ENCODE data around the gene ANO1.

The ANO1 gene

DNA sequence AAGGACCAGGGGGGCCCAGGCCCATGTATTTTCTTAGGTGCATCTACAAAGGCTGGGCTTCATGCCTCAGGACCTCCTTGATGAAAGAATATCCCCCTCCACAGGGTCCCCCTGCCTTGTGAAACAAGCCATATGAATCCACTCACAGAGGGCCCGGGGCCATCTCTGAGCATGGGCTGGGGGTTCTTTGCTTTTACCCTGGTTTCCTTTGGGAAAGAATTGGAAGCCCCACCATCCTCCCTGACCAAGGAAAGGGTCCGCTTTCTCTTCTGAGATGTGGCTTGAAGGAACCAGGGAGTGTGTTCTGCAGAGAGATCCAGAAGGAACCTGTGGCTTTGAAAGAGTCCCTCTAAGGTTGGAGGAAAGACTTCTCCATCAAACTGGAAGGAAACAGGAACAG, 9.2 kb upstream of the ANO1 start:
- in situ Hi-C loops (cut with MboI; ENCODE audit: low pct_unique_long_range_greater_than_20kb, low sequenced_read_pairs), result no loop called here
- DNase-seq, result no peak

DNA sequence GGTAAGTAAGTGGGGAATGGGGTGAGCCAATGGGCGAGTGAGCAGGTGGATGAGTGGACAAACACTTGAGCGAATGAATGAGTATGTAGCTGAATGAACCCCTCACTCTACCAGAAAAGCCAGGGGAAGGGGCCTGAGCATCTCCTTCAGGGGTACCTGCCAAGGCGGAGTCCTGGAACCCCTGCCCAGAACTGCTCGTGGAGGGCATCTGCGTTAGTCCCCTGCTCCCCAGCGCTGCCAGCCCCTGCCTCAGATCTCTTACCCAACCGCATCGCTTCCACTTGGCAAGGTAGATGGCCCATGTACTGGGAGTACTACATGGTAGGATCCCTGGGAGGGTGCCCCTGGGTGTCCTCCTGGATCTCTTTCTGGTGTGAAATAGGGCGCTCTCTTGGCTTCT, 7.4 kb upstream of the ANO1 start:
- in situ Hi-C loops (cut with MboI; ENCODE audit: low pct_unique_long_range_greater_than_20kb, low sequenced_read_pairs), result no loop called here
- DNase-seq, result no peak

DNA sequence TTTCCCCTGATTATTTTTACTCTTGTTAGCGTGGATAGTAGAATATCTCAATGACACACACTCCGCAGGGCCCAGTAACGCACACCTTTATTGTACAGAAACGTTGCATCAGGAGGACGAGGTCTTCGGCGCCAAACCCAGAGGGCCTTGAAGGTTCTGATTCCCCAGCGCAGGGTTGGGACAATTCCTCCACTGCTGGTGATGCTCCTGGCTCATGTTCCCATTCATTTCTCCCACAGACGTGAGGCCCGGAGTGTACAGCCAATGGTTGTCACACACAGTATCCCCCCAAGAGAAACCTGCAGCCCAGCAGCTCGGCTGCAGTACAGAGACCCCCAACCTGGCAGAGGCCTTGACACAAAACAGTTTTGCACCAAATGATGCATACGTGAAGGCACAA, 6.1 kb upstream of the ANO1 start:
- in situ Hi-C loops (cut with MboI; ENCODE audit: low pct_unique_long_range_greater_than_20kb, low sequenced_read_pairs), result no loop called here

DNA sequence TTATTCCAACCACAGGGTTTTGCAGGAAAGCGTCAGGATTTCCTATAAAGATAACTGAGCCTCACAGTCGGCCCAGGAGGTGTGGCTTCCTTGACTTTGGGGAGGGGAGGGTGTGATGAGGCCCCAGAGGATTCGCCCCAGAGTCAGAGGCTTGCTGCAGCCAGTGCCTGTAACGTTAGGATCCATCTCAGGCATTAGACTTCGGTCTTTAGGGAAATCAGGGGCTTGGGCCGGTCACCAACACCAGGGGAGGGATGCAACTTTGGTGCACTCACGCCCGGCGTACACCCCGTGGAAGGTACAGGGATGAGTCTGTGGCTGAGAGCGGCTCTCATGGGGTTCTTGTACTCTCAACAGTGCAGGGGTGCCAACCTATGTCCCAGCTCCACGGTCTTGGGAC, 5.7 kb upstream of the ANO1 start:
- in situ Hi-C loops (cut with MboI; ENCODE audit: low pct_unique_long_range_greater_than_20kb, low sequenced_read_pairs), result no loop called here
- DNase-seq, result no peak

More for the DNA sequence above, 6.1 kb upstream of the ANO1 start:
- no peak for DNase-seq

DNA sequence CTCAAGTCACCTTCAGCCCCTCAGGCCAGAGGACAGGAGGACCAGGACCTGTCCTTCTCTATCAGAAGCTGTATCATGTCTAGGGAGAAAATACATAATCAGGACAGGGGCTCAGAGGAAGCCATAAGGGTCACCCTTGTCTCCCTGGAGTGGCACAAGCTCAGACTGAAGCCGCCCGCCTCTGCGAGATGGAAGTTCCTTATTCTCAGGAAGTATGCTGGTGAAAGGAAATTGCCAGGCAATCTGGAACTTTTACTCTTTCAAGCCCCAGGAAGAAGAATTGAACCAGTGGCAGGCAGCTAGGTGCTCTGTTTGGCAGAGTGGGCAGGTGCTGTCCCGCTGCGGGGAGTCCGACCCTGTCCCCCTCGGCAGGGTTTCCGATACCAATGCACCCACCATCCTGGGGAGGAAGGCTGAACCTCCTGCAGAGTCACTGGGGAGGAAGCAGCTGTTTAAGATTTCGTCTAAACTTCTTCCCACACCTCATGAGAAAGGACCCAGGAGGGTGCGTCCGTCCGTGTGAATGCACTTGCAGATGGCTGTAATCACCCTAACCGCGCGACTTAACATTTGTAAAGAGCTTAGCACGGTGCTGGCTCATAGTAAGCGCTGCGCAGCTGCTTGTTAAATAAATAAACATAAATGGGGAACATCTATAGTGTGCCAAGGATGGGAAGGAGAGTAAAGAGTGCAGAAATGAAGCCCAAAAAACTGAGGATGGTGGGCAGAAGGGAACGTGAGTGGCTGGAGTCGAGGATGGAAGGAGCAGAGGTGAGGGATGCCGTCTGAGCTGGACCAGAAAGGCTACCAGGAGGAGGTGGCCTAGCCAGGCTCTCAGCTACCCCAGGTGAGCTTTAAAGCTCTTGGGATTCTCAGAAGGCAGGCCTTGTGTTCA, 5.0 kb upstream of the ANO1 start:
- DNase-seq, result no peak
- in situ Hi-C loops (cut with MboI; ENCODE audit: low pct_unique_long_range_greater_than_20kb, low sequenced_read_pairs), result no loop called here

DNA sequence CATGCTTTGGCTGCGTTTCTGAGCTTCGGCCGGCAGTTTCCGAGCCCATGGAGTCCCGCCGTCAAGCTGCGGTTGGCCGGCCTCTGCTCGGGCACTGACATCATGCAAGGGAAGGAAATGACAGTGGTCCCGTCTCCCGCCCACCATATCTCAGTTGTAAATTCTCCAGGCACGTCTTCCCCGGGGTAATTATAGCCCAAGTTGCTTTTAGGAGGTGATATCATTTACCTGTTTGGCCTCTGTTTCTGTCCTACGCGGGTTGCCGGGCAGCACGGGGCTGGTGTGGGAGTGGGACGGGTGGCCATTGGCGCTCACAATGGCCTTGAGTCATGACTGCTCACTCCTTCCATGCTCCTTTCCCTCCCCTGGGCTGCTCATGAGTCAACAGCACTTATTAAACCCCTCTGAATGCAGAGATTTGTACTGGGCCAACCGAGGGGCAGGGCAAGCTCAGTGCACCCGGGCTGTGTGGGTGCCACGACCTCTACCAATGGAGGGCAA, 4.2 kb upstream of the ANO1 start:
- in situ Hi-C loops (cut with MboI; ENCODE audit: low pct_unique_long_range_greater_than_20kb, low sequenced_read_pairs), result no loop called here
- DNase-seq, result no peak

DNA sequence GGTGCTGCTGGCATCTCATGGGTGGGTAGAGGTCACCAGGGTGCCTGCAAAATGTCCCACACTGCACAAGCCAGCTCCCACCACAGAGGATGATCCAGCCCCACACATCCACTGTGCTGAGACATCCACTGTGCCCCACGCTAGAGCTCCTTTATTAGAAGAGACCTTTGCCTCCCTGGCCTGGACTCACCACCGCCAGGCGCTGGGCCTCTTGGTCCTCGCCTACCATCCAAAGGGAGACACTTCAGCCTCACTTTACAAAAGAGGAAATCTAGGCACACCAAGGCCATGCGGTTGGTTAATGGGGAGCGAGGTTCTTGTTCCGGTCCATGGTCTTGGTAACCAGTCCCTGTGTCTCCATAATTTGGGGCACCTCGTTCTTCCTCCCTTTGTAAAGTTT, 3.4 kb upstream of the ANO1 start:
- no peak for DNase-seq
- in situ Hi-C loops (cut with MboI; ENCODE audit: low pct_unique_long_range_greater_than_20kb, low sequenced_read_pairs), result no loop called here

DNA sequence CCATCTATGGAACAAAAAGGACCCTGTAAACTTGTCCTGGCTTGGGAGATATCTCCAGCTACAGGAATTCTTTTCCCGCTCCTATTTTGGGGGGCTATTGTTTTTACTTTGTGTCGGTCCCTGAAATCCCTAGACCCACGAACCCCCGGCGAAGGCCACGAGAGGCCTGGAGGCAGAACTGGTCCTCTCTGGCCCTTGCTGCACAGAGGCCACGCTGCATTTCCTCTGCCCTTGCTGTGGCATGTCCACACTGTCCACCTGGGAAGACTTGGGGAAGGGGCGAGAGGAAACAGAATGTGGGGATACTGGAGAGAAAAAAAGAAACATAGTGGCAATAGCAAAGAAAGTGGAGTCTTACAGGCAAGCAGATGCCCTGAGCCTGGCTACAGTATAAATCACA, 2.3 kb upstream of the ANO1 start:
- no peak for DNase-seq
- in situ Hi-C loops (cut with MboI; ENCODE audit: low pct_unique_long_range_greater_than_20kb, low sequenced_read_pairs), result no loop called here

DNA sequence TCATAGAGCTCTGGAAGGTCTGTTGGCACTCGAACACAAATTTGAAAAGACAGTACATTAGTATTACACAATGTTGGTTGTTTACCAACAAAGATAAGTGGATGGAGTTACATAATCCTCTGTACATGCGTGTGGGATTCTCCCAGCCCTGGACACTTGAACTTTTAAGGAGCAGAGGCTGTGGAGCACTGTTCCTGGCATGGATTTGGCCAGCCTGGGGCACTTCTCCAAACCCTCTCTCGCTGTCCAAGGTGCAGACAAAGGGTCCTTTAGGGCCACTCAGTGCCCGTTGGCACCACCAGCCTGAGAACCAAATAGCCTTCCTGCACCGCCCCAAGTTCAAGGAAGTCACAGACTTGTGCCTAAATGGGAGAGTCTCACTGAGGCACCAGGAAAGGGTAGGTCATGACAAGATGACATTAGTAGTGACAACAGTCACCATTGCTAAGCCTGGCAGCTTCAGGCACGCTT, 1.6 kb upstream of the ANO1 start:
- no peak for DNase-seq
- in situ Hi-C loops (cut with MboI; ENCODE audit: low pct_unique_long_range_greater_than_20kb, low sequenced_read_pairs), result no loop called here

DNA sequence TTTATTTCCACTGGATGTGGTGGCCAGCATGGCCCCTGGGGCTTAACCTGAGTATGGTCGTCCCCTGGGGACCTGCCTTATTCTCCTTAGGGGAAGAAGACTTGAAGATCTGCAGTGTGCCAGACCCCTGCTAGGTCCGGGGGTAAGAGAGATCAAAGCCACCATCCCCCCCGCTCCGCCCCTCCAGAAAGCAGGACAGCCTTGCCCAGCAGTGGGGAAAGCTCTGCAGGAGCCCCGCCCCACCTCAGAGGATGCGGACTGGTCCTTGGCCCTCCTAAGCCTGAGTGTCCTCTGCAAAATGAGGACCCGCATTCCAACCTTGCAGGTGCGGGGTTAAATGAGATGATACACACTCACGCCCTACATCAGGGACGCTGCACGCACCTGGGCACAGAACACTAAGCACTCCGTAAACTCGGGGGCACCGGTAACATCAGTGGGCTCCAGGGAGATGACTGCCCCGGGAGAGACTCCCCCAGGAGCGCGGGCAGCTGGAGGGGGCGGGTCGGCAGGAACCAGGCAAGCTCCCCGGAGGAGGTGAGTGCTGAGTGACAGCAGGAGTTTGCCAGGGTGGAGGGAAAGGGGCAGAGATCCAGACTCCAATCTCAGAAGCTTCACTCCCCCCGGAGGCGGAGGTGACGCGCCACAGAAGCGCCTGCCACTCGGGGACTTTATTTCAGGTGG, 564 bp upstream of the ANO1 start:
- in situ Hi-C loops (cut with MboI; ENCODE audit: low pct_unique_long_range_greater_than_20kb, low sequenced_read_pairs), result no loop called here
- no peak for DNase-seq

DNA sequence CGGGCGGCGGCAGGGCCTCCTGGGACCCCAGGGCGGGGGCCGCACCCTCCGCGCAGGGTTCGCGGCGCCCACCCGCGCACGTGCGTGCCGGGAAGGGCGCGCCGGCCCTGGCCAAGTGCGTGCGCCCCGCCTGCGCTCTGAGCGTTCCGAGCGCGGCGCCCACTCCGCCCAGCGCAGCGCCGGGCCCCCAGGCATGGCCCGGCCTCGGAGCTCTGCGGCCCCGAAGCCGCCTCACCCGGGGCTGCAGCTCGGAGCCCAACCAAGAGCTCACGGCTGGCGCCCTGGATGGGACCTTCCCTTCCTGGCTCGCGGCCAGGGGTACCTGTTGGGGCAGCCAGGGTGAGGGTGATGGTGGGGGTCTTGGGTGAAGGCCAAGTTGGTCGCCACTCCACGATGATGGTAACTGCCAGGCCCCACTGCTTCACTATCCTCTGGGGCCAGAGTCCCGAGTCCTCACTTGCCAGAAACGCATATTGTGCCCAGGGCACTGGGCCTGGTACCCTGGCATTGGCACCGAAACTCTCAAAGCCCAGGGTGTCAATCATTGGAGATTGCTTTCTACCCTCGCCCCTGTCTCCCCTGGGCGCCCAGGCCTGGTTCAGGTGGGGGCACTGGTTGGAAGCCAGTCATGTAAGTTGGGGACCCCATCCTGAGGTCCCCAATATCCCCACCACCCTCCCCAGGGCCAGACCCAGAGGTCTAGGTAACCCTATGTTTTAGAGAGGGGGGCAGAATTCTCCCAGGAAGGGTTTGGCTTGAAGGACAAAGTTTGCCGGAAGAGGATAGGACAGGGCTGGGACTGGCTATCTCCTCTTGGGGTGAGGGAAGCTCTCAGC, 882 bp downstream of the ANO1 start:
- DNase-seq, result no peak
- in situ Hi-C loops (cut with MboI; ENCODE audit: low pct_unique_long_range_greater_than_20kb, low sequenced_read_pairs), result no loop called here

DNA sequence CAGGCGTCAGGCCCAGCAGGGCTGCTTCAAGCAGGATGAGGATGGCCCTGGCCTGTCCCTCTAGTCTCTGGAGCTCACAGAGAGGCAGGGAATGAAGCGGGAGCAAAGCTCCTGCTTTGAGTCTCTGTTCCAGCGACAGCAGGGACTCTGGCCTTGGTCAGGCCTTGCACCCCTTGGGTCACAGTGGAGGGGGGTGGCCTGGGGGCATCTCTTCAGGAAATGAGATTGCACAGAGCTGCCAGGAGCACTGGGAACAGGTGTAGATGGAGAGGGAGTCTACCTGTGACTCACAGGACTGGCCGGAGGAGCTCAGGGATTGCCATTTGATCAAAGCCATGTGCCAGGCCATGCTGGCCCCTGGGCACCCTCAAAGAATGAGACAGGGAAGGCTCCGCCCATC, 1.6 kb downstream of the ANO1 start:
- in situ Hi-C loops (cut with MboI; ENCODE audit: low pct_unique_long_range_greater_than_20kb, low sequenced_read_pairs), result no loop called here
- DNase-seq, result no peak

DNA sequence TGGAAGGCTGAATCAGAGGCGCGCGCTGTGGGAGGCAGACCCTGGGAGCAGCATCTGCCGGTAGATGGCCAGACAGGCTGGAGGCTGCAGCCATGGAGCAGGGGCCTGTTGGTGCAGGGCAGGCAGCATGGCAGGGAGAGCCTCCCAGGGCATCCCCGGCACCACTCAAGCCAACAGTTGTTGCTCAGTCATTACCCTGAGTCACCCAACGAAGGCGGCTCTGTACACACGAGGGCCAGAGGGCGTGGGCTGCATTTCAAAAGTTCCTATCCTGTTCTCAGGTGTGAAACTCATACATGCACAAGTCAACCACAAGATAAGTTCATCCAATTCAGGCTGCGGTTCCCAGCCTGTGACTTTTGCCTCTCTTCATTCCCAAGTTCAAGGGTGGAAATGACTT, 2.6 kb downstream of the ANO1 start:
- in situ Hi-C loops (cut with MboI; ENCODE audit: low pct_unique_long_range_greater_than_20kb, low sequenced_read_pairs), result no loop called here
- DNase-seq, result no peak

DNA sequence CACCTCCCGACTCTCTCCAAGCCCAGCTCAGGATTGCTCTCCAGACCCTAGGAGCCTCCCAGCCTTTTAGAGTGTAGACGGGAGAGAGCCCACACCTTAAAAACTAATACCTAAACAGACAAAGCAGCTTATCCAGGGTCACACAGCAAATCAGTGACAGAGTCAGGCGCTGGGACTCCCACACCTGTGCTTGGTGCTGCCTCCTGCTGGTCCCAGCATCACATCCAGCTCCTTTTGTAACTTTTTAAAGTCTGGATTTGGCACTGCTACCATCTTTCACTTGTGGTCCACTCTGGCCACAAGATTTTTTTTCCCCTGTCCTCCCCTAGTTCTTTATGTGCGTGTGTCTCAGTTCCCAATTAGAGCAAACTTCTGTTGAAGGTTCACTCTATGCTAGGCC, 4.7 kb downstream of the ANO1 start:
- in situ Hi-C loops (cut with MboI; ENCODE audit: low pct_unique_long_range_greater_than_20kb, low sequenced_read_pairs), result no loop called here
- no peak for DNase-seq

DNA sequence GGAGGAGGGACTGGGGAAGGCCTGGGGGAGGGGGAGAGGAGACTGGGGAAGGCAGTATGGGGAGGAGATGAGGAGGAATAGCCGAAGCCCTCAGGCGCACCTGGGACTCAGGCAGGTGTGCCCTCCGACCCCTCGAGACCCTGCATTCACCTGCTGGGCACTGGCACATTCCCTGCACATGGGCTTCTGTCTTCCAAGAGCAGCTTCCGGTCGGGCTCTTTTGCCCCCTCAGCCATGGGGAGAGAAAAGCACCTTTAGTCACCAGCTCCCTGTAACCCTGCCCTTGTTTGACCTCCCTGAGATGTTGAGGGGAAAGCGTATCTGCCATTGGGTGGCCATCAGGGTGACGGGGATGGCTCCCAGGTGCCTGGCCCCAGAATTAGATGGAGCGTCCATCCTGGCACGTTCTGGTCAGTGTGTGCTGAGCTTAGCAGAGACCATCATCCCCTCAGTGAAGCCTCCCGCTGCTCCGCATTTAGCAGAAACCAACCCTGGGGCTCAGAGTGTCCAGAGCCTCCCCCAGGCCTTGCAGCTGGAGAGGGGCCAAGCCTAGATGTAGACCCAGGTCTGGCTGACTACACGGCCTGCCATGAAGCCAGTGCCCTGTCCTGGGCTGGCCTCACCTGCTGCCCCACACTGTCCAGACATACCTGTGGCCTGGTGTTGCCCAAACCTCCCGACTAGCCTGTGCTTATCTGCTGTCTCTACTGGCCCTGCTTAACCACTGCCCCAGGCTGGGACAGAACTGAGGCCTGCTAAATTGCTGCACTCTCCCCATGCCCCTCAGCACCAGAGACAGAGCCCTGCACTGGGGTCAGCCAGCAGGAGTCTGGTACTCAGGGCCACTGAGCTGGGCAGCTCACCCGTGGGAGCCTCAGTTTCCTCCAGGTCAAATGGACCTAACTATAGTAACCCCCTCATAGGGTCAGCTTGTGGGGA, 6.2 kb downstream of the ANO1 start:
- DNase-seq, result no peak
- in situ Hi-C loops (cut with MboI; ENCODE audit: low pct_unique_long_range_greater_than_20kb, low sequenced_read_pairs), result no loop called here

DNA sequence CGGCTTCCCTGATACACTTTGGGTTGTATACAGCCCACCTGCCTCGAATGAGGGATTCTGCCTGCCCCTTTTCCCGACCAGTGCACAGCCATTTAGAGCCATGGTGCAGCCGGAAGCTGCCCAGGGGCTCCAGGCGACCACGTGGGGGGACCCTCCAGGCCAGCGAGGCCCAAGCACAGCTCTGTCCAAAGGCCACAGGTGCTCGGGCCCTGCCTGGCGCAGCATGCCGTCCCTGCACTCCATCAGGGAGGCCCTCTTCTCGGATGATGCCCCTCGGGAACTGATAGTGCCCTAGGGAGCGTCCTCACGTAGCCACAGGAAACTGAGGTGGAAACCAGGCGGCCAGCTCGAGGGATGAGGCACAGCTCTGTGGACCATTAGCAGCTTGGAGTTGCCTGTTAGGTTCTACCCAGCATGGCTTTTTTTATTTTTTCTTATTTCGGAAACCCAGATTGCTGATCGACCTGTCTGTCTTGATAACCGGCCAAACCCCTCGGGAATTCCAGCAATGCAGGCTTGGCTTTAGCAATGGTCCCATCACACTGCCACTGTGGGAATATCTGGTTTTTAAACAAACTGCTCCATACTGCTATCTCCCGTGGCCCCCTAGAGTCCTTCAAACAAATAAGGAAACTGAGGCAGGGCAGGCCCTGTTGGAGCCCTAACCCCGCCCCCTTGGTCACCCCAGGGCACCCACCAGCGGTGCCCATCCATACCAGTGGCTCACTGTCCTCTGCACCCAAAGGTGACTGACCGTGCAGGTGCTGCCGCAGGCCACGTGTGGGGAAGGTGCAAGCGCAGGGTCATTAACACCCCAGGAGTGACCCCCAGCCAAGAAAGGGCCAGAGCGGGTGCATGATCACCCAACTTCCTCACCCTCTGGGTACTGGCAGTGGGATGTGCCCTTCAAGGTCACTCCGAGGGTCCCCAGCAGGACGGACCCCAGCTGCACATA, 8.0 kb downstream of the ANO1 start:
- DNase-seq, result no peak
- in situ Hi-C loops (cut with MboI; ENCODE audit: low pct_unique_long_range_greater_than_20kb, low sequenced_read_pairs), result no loop called here

DNA sequence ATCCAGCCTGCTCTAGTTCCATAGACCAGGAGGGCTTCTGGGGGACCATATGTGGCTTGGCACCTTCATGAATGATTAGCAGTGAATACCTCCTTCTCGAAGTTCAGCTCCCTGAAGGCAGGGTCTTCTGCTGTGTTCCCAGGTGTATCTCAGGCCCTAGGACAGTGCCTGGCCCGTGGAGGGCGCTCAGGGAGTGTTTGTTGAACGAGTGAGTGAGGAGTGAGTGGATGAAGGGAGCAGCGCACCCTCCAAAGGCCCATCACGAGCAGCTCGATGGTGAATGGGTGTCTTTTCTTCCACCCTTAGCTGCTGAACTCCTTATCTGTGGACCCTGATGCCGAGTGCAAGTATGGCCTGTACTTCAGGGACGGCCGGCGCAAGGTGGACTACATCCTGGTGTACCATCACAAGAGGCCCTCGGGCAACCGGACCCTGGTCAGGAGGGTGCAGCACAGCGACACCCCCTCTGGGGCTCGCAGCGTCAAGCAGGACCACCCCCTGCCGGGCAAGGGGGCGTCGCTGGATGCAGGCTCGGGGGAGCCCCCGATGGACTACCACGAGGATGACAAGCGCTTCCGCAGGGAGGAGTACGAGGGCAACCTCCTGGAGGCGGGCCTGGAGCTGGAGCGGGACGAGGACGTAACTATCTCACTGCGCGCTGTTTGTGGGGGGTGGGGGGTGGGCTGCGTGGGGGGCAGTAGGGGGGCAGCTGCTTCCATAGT, 9.5 kb downstream of the ANO1 start:
- in situ Hi-C loops (cut with MboI; ENCODE audit: low pct_unique_long_range_greater_than_20kb, low sequenced_read_pairs), result no loop called here
- DNase-seq, result no peak

Measured in KBM-7 (cell line).